ENCODE results near the gene MTPN.

MTPN gene

DNA sequence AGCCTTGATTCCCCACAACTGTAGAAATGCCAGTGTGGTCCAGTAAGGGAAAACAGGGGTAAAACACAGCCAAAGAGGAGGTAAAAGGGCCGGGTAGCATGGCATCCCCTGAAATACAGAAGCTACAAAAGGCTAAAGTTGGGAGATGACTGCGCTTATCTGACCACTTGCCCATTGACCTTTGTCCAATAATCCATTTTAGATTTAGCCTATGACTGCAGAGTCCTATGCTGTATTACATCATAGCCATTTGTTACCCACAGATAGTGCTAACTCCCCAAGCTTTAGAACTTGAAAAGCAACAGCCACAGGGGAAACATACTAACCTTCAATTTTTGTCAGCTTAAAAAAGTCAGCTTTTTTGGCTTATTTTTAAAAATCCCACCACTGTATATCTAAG, 26.2 kb downstream of the MTPN start:
- DNase-seq, result no peak

DNA sequence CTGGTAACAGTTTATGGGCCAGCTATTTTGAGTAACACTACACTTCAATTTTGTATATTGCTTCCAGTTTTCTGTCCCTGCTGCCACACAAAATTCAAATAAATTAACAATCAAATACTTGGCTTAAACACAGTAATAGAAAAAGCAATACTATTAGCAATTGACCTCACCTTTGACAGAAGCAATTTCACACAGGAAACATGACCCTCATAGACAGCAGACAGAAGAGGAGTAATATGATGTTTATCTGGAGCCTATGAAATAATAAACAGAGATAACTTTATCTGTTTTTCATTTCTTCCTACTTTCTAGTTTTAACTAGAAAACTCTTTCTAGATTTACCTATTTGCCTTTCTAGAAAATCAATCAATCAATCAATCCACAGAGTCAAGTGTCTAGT, 26.7 kb downstream of the MTPN start:
- DNase-seq, result no peak

DNA sequence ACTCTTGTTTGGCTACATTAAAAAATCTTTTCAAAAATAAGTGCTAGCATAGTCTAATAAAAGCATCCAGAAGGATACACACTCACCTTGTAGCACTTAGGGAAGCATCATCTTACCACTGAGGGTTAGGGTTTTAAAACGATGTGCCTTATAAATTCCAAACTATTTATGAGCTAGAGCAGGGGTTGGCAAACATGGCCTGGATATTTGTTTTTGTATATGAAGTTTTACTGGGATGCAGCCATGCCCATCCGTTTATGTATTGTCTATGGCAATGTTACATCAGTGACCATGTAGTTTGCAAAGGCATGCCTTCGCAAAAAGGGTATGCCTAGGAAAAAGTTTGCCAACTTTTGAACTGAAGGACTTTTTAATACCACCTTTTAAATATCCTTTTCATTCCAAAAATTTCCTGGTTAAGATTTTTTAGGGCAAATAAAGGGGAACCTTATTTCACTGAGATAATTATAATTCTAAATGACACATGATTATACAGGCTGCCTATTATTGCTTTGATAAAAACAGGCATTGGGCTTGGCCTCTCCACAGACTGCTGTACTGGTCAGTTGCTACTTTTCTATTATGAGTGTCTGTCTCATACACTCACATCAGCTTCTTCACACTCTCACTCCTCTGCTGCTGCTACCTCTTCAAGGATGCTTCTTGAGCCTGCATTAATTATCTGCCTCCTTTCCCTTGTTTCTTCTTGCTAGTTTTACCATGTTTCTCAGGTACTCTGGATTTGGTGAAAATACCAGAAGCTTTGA, 30.7 kb downstream of the MTPN start:
- DNase-seq, result no peak

DNA sequence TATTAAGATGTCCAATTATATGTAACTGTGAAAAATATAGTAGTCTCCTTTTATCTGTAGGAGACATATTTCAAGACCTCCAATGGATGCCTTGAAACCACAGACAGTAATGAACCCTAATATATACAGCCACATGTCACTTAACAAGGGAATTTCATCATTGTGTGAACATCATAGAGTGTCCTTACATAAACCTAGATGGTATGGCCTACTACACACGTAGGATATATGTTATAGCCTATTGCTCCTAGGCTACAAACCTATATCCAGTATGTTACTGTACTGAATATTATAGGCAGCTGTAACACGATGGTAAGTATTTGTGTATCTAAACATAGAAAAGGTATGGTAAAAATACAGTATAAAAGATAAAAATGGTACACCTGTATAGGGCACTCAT, 32.4 kb downstream of the MTPN start:
- DNase-seq, result no peak

DNA sequence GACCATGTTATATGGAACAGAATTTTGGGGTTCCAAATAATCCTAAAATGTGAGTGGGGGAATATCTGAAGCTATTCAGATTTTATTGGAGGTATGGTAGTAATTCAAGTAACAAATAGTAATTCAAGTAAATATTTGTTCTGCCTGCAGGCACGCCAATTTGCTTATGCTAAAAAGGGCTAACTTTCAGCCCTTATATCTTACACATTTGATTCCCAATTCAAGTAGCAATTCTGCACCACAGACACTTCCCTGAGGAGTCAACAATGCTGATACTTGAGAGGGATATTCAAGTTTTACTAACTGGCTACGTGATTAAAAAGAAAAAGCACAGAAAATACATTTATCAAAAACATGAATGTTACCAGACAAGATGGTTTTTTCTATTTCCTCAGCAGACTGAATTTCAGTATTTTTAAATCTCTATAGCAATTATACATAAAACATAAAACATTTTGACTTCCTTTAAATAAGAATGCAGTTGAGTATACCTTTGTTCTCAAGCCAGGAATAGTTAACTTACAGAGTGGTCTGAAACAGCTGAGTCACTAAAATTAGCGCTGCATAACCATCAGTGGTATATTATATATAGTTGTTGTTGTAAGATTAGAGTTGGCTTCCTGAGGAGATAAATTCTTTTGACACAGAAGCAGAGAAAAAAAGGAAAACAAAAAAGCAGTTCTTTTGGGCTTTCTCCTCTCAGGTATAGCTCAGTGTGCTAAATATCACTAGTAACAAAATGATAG, 33.9 kb downstream of the MTPN start:
- DNase-seq, result no peak

DNA sequence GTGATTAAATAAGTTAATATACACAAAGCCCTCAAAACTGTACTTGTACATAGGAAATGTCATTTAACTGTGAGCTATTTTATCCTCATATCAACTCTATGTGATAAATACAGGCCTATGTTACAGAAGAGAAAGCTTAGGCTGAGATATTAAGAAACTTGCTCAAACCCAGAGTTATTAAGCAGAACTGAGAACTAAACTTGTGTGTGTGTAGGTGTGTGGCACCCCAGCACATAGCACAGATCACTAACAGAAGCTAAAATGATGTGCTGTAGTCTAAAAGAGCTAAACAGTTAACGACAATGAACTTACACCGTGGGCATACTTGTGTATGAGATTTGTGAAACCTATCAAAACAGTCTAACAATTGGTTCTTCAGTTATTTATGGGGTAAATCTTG, 34.5 kb downstream of the MTPN start:
- no peak for DNase-seq

DNA sequence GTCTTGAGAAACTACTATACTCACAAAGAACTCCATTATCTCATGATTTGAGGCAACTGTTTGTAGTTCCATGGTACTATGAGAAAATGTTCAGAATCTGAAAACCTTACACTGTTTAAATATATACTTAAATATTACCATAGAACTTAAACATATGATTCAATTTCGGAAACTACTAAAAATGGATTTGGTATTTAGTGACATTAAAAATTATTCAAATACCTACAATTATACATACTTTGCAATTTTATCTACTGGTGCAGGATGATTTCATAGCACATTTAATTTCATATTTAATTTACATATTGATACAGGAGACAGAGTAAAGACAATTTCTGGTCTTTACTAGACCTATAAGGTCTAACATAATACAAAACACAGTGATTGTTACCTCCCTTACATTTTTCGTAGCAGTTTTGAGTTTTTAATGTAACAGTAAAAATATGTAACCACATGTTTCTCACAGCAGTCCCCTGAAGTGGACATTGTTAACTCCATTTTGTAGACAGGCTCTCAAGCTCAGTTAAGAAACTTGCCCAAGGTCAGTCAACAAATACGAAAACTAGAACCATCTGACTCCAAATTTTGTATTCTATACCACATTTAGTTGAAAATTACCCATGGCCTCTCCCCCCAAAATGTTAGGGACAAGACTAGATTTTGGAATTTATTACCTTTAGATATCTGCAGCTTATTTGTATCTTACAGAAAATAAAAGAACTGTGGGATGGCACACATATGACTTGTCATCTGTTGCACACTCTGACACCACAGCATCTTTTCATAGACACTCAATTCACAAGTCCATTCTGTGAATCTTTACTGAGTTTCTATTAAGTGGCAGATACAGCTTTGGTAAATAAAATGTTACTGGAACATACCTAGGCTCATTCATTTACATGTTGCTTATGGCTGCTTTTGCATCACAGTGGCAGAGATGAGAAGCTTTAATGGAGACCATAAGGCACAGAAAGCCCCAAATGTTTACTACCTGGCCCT, 36.8 kb downstream of the MTPN start:
- DNase-seq, result no peak

DNA sequence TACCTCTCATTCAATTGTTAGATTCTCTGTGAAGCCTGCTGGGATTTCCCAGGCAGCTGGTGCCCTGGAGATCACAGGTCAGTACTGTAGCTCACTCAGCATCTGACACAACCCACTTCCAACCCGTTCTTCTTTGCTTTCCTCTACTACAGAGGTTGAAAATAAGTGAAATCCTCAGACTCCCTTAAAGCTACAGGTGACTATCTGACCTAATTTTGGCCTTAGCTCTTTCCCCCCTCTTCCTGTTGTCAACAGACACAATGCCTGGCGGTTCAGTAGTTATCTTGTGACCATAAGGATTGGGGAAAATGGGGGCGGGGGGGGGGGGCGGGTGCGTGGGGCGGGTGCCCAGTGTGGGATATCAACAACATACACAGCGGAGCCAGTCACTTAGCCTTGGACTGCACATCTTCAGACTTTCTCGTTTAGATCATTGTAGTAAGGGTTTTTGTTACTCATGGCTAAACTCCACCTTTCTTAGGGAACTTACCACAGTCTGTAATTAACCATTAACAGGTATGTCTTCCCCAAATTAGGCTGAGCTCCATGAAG, 37.8 kb downstream of the MTPN start:
- DNase-seq, result no peak

DNA sequence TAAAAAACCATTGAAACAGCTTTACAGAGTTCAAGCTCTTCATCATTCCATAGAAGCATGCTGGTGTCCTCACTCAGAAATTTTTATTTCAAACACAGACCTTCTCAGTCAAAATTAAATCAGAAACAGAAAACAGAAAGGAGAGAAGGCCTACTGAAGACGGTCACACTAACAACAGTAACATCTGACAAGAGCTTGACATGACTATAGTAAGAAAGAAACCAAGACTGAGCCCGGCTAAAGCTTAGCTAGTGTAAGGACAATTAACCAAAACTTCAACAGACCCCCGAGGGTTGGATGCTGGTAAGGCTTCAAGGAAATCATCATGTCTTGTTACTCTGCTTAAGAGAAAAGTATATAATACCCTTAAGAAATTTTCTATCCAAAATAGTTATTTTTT, 38.6 kb downstream of the MTPN start:
- no peak for DNase-seq

DNA sequence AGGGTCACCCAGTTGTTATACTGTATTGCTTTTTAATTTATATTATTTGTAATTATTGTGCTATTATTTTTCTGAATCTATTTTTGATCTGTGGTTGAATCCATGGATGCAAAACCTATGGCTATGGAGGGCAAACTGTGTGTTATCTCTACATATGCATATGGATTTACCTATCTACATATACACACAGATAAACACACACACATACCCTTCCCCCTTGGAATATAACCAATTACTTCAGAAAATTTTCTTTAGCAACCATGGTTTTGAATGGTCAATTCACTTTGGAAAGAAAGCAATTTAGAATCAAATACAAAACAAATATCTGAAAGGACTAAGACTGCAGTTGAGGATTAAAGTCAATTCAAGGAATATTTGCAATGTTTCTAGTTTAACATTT, 39.1 kb downstream of the MTPN start:
- DNase-seq, result no peak

DNA sequence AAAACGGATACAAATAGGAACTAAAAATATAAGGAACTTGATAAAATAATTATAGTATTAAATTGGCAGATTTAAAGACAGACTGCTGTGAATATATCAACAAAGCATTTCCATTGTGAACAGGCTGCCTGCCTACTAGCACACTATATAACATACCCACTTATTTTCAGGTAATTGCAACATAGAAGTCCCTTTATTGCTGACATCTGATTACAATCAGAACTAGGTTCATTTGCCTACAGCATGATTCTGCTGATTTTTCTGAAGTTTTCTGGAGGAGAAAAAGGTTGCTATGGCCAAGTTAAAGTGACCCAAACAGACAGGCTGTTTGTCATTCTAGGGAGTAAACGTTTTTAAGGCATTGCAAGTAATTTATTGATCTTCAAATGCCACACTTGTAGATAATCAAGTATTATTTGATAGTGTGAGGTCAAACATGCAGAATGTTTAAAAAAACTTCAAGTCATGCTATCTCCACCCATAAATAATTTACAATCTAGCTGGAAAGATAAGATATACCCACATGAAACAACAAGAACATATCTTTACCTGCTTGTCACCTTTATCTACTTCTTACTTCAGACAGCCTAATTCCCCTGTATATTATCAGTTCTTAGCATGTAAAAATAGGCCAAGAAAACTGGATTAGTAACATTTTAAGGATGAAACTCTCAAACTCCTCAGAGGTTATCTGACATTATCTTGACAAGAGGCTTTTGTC, 40.5 kb downstream of the MTPN start:
- no peak for DNase-seq

DNA sequence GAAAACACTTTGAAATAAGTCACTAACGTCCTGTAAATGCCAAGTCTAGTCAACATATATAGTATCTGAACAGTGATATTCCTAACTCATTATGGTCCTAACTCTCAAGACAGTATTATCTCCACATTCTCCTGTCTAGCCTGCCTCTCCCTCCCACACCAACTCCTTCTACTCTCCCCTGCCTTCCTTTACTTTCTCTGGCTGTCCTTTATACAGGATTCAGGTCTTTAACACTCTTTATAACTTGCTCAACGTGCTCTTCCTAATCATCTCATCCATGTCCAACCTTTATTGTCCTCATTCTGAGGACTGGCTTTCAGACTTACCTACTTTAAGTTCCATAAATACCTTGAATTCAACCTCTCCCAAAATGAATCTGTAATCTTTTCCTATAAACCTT, 42.5 kb downstream of the MTPN start:
- no peak for DNase-seq

DNA sequence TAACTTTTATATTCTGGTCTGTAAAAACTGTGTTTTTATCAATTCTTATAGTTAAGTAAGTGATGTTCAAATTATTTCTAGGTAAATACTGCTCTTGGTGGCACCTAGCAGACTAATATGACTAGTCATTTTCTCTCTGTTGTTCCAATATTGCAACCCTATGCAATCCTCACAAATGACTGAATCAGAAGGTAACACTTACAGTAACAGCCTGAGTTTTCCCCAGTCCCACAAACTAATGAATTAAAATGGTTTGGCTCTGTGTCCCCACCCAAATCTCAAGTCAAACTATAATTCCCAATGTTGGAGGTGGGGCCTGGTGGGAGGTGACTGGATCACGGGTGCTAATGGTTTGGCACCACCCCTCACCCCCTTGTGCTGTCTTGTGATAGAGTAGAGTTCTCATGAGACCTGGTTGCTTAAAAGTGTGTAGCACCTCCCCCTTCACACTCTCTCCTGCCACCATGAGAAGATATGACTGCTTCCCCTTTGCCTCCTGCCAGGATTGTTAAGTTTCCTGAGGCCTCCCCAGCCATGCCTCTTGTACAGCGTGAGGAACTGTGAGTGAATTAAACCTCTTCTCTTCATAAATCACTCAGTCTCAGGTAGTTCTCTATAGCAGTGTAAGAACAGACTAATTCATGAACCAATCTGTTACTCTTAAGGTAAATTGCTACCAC, 43.5 kb downstream of the MTPN start:
- DNase-seq, result no peak

DNA sequence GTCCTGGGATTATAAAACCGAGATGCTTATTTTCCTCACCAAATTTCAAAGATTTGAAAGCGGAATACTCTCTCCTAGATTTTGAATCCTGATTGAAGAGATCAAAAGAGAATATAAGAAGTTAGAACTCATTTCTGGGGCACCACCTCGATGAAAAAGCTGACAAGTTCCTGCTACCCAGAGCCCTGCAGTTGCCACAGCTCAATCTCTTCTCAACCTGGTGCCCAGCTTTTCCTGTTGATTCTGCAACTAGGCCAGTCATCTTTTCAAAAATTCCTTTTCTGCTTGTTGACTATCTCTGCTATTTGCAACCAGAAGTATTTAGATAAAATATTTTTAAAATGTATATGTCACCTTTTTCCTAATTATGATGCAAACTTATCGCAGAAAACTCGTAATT, 45.0 kb downstream of the MTPN start:
- DNase-seq, result no peak

DNA sequence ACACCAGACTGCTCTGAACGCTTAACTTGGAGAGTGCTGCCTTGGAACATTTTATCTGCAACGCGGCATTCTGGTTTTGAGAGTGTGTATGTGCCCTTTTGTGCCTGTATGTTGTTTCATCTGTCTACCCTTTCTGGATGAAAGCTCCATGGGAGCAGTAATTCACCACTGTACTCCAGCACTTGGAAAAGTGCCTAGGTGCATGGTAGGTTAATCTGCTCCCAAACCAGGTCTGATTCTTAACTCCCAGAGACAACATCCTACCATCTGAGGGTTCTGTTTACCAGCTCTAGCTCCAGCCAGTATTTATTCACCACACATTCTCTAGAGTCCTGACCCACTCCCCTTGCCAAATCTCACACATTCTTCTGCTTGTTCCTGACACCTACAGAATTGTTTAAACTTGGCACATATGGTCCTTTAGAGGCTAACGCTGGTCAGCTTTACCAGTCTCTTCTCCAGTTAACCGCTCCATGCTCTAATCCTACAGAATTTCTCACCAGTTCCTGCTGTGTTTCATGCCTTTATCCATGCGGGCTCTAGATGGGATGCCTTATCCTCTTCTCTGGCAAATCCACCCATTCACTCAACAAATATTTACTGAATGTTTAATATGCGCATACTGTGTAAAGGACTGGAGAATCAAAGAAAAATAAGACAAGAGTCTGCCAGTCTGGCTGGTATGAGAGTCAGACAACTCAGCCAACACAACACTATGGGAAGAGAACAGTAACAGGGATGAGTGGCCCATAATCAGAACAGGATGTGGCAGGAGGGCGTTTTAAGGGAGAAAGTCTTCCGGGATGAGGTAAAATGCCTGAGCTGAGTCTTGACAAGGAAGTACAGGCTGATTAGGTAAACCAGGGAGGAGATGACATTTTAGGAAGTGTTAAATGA, 46.3 kb downstream of the MTPN start:
- no peak for DNase-seq

DNA sequence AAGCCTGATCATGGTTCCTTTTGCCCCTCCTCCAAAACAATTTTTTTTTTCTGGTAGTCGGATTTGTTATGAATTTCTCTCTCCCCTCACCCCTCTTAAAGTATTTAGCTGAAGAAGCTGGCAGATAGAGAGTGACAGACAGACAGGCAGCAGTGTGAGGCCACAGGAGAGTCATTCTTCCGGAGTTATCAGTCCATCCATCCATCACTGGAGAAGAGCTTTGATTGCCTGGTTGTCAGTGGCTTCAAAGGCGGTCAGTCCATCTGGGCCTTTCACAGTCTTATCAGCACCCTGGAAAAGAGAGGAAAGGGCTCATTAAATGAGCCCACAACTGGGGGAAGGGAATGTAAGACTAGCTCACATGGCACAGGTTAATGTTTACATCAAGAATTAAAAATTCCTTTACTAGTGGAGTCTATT, 47.4 kb downstream of the MTPN start:
- no peak for DNase-seq

DNA sequence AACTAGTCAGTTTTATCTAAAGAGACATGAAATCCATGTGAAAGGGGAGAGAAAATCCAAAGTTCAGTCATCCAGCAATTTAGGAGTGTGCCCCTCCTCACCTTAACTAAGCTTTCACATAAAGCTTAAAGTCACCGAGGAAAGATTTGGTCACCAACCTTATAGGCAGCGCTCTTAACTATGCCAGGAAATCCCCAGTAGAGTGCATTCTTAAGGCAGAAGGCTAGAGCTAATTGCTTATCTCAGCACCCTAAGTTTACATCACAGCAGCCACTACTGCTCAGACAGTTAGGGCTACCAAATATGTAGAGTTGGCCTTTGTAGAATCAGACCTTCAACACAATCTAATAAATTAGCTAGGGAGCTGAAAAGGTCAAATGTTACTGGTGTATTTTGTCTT, 47.9 kb downstream of the MTPN start:
- no peak for DNase-seq

DNA sequence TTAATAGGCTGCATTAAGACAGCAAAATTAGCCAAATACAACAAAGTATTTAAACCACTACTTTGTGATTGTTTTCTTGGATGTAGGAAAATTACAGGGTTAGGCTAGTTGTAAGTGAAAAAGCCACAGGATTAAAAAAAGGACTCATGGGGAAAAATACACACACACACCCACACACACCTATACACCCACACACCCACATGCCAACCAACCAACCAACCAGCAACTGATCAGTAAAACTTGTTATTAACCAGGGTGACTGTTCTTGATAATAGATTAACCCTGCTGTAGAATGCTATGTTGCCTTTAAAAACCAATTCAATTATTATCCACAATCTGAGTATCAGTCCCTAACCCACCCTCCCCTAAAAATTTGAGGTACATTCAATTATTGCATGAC, 49.0 kb downstream of the MTPN start:
- no peak for DNase-seq

DNA sequence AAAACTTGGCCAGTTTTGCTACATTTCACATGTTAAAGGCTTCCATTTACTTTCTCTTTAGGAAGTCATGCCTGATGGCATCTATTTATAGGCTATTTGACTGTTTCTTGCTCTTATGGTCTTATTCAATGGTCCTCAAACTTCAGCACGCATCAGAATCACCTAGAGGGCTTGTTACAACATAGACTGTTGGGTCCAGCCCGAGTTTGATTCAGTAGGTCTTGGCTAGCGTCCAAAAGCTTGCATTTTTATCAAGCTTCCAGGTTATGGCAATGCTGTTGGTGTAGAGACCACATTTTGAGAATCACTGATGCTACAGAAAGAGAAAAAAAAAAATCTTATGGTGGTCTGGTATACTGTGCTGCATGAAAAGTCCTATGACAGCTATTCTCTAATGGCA, 51.9 kb downstream of the MTPN start:
- DNase-seq, result no peak

DNA sequence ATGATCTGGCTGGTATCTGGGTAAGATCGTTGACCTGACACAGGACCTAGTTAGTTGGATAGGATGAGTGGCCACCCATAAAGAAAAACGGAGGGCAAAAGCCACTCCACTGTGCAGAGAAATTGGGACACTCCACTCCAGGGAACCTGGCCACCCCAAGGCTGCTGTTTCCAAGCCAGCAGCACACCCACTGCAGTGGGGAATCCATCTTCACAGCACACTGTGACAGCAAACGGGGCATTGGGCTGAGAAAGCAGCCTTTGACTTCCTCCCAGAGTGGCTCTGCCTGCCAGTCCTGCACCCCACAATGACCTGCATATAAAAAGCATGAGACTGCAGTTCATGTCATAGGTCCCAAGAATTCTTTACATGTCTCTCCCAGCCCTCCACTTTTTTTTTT, 52.9 kb downstream of the MTPN start:
- DNase-seq, result no peak

DNA sequence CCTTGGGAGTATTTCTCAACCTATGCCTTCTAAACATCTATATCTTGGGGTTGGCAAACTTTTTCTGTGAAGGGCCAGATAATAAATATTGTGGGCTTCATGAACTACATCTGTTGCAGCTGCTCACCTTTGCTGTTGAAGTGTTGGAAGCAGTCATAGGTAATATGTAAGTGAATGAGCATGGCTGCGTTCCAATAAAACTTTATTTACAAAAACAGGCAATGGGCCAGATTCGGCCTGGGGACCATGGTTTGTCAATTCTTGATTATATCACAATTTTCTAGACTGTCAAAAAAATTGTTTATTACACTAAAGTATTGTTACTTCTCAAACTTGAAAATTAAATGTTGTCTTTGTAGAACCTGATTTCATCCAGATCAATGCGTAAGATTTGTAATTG, 54.9 kb downstream of the MTPN start:
- no peak for DNase-seq
